SK-N-SH (cell line): ENCODE measurements around the gene GPR37L1. TPM values are rescaled to one million over a fixed set of nuclear protein-coding genes. Genes with fewer than 3 reads are reported as not detected.

Experiments
- CTCF ChIA-PET: fragments of 300-600, 350-600 bp; formaldehyde crosslinking; extraction: SDS; loops from one replicate; lab custom pipeline; 2021; lab: Yijun Ruan, JAX
- POLR2A ChIA-PET: fragments of 350-600 bp; sonication (Branson Sonifier 250); formaldehyde crosslinking; extraction: SDS; loops from one replicate; lab custom pipeline; 2020; ENCODE audit warnings: antibody characterized with exemption, inconsistent platforms; lab: Yijun Ruan, JAX
- DNase-seq: peaks from one replicate; pipeline ENCODE4 v3.0.0; 2012
- H2AFZ ChIP-seq: fragments of 200-600 bp; sonication (generic); 2 replicates; pipeline ENCODE4 v1.8.1; 2016; ENCODE audit warnings: antibody characterized with exemption, mild to moderate bottlenecking, low read depth
- H3F3A ChIP-seq: fragments of 200-600 bp; sonication (generic); replicated peaks from 2 replicates; pipeline ENCODE3; 2016; ENCODE audit warnings: antibody characterized with exemption, mild to moderate bottlenecking; ENCODE audit not compliant: insufficient read depth
- H3K27ac ChIP-seq, 2 experiments: fragments of 200-500 bp in 1 of 2; fragments of 200-600 bp in 1 of 2; sonication (Bioruptor generic) in 1 of 2; sonication (generic), shearing (Covaris generic) in 1 of 2; 2 replicates each; pipeline versions ENCODE4 v1.5.1 to v1.6.1; 2014 to 2016; ENCODE audit warnings: low read depth in 2 of 2, inconsistent platforms in 1 of 2, low read length in 1 of 2, mild to moderate bottlenecking in 1 of 2, mixed read lengths in 1 of 2
- H3K27me3 ChIP-seq: fragments of 200-600 bp; sonication (generic), shearing (Covaris generic); 2 replicates; pipeline ENCODE4 v1.6.1; 2016; ENCODE audit warnings: mixed run types; ENCODE audit not compliant: insufficient read depth
- H3K36me3 ChIP-seq, 2 experiments: fragments of 200-500 bp in 1 of 2; fragments of 200-600 bp in 1 of 2; sonication (Bioruptor generic) in 1 of 2; sonication (generic) in 1 of 2; replicated peaks in 1 of 2; 2 replicates each; pipeline versions ENCODE3 to v1.5.1; 2014 to 2016; ENCODE audit warnings: low read length in 1 of 2, mild to moderate bottlenecking in 1 of 2; ENCODE audit not compliant: insufficient read depth in 2 of 2, control insufficient read depth in 1 of 2
- H3K4me1 ChIP-seq, 2 experiments: fragments of 200-500 bp in 1 of 2; fragments of 200-600 bp in 1 of 2; sonication (Bioruptor generic) in 1 of 2; sonication (generic), shearing (Covaris generic) in 1 of 2; 2 replicates each; pipeline versions ENCODE4 v1.5.1 to v1.6.1; 2014 to 2016; ENCODE audit warnings: low read depth in 1 of 2, low read length in 1 of 2, mixed run types in 1 of 2; ENCODE audit not compliant: insufficient read depth in 2 of 2, control insufficient read depth in 1 of 2
- H3K4me2 ChIP-seq: fragments of 200-600 bp; sonication (generic), shearing (Covaris generic); 2 replicates; pipeline ENCODE4 v1.6.1; 2017; ENCODE audit warnings: mixed run types
- H3K4me3 ChIP-seq, 2 experiments: fragments of 200-500 bp in 1 of 2; fragments of 200-600 bp in 1 of 2; sonication (Bioruptor generic) in 1 of 2; sonication (generic), shearing (Covaris generic) in 1 of 2; 2 replicates each; pipeline versions ENCODE4 v1.5.1 to v1.8.1; 2014 to 2016; ENCODE audit warnings: low read depth in 2 of 2, inconsistent platforms in 1 of 2, low read length in 1 of 2, mild to moderate bottlenecking in 1 of 2, mixed read lengths in 1 of 2, moderate library complexity in 1 of 2
- H3K79me2 ChIP-seq: fragments of 200-600 bp; sonication (generic); 2 replicates; pipeline ENCODE4 v1.8.1; 2017; ENCODE audit warnings: mild to moderate bottlenecking; ENCODE audit not compliant: insufficient read depth
- H3K9ac ChIP-seq: fragments of 200-600 bp; sonication (generic); 2 replicates; pipeline ENCODE4 v1.6.1; 2017; ENCODE audit warnings: mixed run types
- H3K9me2 ChIP-seq: fragments of 200-600 bp; sonication (generic); 2 replicates; pipeline ENCODE4 v1.6.1; 2017; ENCODE audit warnings: mixed run types
- H3K9me3 ChIP-seq: fragments of 200-600 bp; sonication (generic); 2 replicates; pipeline ENCODE4 v1.6.1; 2017; ENCODE audit warnings: mixed run types, mild to moderate bottlenecking, moderate library complexity
- H4K20me1 ChIP-seq: fragments of 200-600 bp; sonication (generic); 2 replicates; pipeline ENCODE4 v1.6.1; 2017; ENCODE audit warnings: mild to moderate bottlenecking, mixed run types; ENCODE audit not compliant: insufficient read depth
- CHD2 ChIP-seq: fragments of 150-350 bp; IDR thresholded peaks from 2 replicates; pipeline ENCODE4 v1.6.1; 2018; ENCODE audit warnings: low read length; ENCODE audit not compliant: partially characterized antibody
- ELF1 ChIP-seq: IDR thresholded peaks from 2 replicates; pipeline ENCODE4 v1.4.0; 2012
- EP300 ChIP-seq, 2 experiments: IDR thresholded peaks; 2 replicates each; pipeline versions ENCODE4 v1.4.0 to v1.6.1; 2012; ENCODE audit warnings: borderline replicate concordance in 1 of 2, low read depth in 1 of 2, low read length in 1 of 2
- EZH2phosphoT487 ChIP-seq: fragments of 200-600 bp; sonication (generic); IDR thresholded peaks from 2 replicates; pipeline ENCODE4 v1.6.1; 2017; ENCODE audit warnings: low read depth, mixed run types, mild to moderate bottlenecking, antibody characterized with exemption, moderate library complexity, borderline replicate concordance
- FOXJ3 ChIP-seq: sonication (generic); formaldehyde crosslinking; IDR thresholded peaks from 2 replicates; pipeline ENCODE4 v1.5.1; 2020; ENCODE audit warnings: mild to moderate bottlenecking, missing genetic modification reagents
- FOXM1 ChIP-seq: IDR thresholded peaks from 2 replicates; pipeline ENCODE4 v1.4.0; 2012; ENCODE audit warnings: low read depth, mild to moderate bottlenecking
- GABPA ChIP-seq: IDR thresholded peaks from 2 replicates; pipeline ENCODE4 v1.4.0; 2012; ENCODE audit warnings: low read depth, mild to moderate bottlenecking
- GATA2 ChIP-seq: sonication (generic); formaldehyde crosslinking; IDR thresholded peaks from 2 replicates; pipeline ENCODE4 v1.5.0; 2020; ENCODE audit warnings: mild to moderate bottlenecking, missing genetic modification reagents
- MEF2A ChIP-seq: IDR thresholded peaks from 2 replicates; pipeline ENCODE4 v1.4.0; 2012; ENCODE audit warnings: low read depth, borderline replicate concordance
- RCOR1 ChIP-seq: fragments of 150-350 bp; IDR thresholded peaks from 2 replicates; pipeline ENCODE4 v1.6.1; 2017; ENCODE audit warnings: antibody characterized with exemption, low read length
- SIN3A ChIP-seq: IDR thresholded peaks from 2 replicates; pipeline ENCODE4 v1.6.1; 2012; ENCODE audit warnings: low read depth, mild to moderate bottlenecking, low read length, moderate library complexity, borderline replicate concordance
- WGBS: methylation state at CpG from one replicate; pipeline ENCODE4 v1.1.6; 2017; ENCODE audit warnings: low lambda C conversion rate; 5-methylcytosine and 5-hydroxymethylcytosine counted together
- polyA plus RNA-seq, 3 experiments: library from polyadenylated mRNA; depleted of rRNA; stranded (reverse); fragments of >200 nt; gene quantifications; 2 replicates each; pipeline ENCODE4 v1.2.3, GENCODE V29; 2012
- TF ChIP-seq, protein P1 (sequence below): fragments of 150-350 bp; IDR thresholded peaks from 2 replicates; pipeline ENCODE4 v1.6.1; 2016; ENCODE audit warnings: mild to moderate bottlenecking, low read depth, low read length
- TF ChIP-seq, protein P2 (sequence below): fragments of 200-600 bp; sonication (generic); IDR thresholded peaks from 2 replicates; pipeline ENCODE4 v1.6.1; 2017; ENCODE audit warnings: antibody characterized with exemption, mild to moderate bottlenecking, moderate library complexity
- TF ChIP-seq, protein P3 (sequence below): IDR thresholded peaks from 2 replicates; pipeline ENCODE4 v1.6.1; 2012; ENCODE audit warnings: mild to moderate bottlenecking, low read depth, low read length, moderate library complexity
- TF ChIP-seq, protein P4 (sequence below): IDR thresholded peaks from 2 replicates; pipeline ENCODE4 v1.4.0; 2012; ENCODE audit warnings: low read depth, borderline replicate concordance

Gene GPR37L1
- polyA plus RNA-seq, 1 of the 3 experiments (the other 2 are of a cell fraction): not detected

DNA sequence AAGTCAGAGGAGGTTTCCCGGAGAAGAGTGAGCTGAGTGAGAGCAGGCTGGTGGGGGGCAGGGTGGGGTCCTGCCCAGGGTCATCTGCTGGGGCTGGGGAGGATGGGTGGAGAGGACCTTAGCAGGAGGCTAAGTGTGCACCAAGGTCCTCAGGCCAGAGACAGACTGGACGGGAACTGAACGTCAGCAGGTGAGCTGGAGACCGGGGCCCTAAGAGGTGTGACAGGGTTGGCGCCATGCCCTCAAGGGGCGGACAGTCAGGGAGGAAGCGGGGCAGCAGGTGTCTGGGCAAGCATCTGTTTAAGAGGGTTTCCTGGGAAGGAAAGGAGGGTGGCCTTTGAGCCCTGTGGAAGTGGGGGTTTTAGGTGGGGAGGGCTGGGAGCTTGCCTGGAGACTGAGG lies 51.3 kb downstream of the GPR37L1 start:
- no peaks in the 10 kb centered on the region for H3F3A ChIP-seq
- no peak overlapping the region for H2AFZ ChIP-seq
- H3K36me3 ChIP-seq: no peaks in the 10 kb centered on the region
- ChIA-PET CTCF (interaction anchor here (0.8 to 3.5 kb wide), 6 partner anchors 11 to 38 kb away, joined by 4 to 22 read pairs (median 8); partner anchors contain the start of gene LGR6), POLR2A (interaction anchor here (0.8 kb wide), 1 partner anchor 19 kb away, joined by 3 read pairs; no protein-coding TSS in a partner anchor)
- H3K27ac ChIP-seq: no peak overlapping the region
- H3K4me1 ChIP-seq: peaks cover 0 to 18% of the 10 kb centered on the region in 2 experiments; a peak in 1 of 4 replicates
- H3K79me2 ChIP-seq: no peaks in the 10 kb centered on the region
- no peaks in the 10 kb centered on the region for H4K20me1 ChIP-seq
- no peak overlapping the region for H3K4me2 ChIP-seq
- no peaks in the 10 kb centered on the region for H3K9me2 ChIP-seq
- TF ChIP-seq EZH2phosphoT487 (no peak), RCOR1 (no peak), SIN3A (no peak), GATA2 (CRISPR knock-in tag) (no peak), GABPA (no peak), EP300 (IDR thresholded peaks at IDR 0.05; ENCODE audit: borderline replicate concordance in 1 of 2, low read depth in 1 of 2, low read length in 1 of 2) (no peak), FOXM1 (no peak), CHD2 (no peak), FOXJ3 (no peak), ELF1 (no peak), MEF2A (no peak)
- TF ChIP-seq, protein P1, sequence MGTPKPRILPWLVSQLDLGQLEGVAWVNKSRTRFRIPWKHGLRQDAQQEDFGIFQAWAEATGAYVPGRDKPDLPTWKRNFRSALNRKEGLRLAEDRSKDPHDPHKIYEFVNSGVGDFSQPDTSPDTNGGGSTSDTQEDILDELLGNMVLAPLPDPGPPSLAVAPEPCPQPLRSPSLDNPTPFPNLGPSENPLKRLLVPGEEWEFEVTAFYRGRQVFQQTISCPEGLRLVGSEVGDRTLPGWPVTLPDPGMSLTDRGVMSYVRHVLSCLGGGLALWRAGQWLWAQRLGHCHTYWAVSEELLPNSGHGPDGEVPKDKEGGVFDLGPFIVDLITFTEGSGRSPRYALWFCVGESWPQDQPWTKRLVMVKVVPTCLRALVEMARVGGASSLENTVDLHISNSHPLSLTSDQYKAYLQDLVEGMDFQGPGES: no peak
- TF ChIP-seq, protein P2, sequence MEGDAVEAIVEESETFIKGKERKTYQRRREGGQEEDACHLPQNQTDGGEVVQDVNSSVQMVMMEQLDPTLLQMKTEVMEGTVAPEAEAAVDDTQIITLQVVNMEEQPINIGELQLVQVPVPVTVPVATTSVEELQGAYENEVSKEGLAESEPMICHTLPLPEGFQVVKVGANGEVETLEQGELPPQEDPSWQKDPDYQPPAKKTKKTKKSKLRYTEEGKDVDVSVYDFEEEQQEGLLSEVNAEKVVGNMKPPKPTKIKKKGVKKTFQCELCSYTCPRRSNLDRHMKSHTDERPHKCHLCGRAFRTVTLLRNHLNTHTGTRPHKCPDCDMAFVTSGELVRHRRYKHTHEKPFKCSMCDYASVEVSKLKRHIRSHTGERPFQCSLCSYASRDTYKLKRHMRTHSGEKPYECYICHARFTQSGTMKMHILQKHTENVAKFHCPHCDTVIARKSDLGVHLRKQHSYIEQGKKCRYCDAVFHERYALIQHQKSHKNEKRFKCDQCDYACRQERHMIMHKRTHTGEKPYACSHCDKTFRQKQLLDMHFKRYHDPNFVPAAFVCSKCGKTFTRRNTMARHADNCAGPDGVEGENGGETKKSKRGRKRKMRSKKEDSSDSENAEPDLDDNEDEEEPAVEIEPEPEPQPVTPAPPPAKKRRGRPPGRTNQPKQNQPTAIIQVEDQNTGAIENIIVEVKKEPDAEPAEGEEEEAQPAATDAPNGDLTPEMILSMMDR: no peak
- TF ChIP-seq, protein P3, sequence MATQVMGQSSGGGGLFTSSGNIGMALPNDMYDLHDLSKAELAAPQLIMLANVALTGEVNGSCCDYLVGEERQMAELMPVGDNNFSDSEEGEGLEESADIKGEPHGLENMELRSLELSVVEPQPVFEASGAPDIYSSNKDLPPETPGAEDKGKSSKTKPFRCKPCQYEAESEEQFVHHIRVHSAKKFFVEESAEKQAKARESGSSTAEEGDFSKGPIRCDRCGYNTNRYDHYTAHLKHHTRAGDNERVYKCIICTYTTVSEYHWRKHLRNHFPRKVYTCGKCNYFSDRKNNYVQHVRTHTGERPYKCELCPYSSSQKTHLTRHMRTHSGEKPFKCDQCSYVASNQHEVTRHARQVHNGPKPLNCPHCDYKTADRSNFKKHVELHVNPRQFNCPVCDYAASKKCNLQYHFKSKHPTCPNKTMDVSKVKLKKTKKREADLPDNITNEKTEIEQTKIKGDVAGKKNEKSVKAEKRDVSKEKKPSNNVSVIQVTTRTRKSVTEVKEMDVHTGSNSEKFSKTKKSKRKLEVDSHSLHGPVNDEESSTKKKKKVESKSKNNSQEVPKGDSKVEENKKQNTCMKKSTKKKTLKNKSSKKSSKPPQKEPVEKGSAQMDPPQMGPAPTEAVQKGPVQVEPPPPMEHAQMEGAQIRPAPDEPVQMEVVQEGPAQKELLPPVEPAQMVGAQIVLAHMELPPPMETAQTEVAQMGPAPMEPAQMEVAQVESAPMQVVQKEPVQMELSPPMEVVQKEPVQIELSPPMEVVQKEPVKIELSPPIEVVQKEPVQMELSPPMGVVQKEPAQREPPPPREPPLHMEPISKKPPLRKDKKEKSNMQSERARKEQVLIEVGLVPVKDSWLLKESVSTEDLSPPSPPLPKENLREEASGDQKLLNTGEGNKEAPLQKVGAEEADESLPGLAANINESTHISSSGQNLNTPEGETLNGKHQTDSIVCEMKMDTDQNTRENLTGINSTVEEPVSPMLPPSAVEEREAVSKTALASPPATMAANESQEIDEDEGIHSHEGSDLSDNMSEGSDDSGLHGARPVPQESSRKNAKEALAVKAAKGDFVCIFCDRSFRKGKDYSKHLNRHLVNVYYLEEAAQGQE: no peak
- TF ChIP-seq, protein P4, sequence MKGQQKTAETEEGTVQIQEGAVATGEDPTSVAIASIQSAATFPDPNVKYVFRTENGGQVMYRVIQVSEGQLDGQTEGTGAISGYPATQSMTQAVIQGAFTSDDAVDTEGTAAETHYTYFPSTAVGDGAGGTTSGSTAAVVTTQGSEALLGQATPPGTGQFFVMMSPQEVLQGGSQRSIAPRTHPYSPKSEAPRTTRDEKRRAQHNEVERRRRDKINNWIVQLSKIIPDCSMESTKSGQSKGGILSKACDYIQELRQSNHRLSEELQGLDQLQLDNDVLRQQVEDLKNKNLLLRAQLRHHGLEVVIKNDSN: no peak
- WGBS: 89% methylated on average over 7 of the region's 7 CpGs
- H3K4me3 ChIP-seq: no peak overlapping the region
- no peak for DNase-seq
- H3K9ac ChIP-seq: no peak overlapping the region
- no peaks in the 10 kb centered on the region; the same call in 1 of the 2 replicates for H3K27me3 ChIP-seq
- H3K9me3 ChIP-seq: no peaks in the 10 kb centered on the region
